ENCODE data around the gene KCNK3.

DNA sequence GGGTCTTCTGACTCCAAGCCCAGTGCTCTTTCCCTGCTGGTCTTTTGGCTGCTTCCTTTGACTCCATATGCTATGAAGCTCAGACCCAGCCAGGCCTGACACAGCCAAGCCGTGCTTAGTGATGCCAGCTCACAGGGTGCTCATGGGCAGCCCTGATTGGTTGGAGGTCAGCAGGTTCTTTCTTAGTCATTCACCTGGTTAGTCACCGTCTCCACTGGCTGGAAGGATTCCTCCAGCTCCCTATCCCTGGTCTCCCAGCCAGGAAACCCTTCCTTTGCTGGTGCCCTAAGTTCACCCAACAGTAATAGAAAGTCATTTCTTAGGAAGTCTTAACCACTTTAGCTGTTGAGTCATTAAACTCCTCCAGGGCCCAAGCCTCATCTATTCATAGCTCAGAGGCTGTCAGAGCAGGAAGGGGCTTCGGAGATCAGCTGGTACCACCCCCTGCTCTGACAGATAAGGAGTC is 3.9 kb downstream of the KCNK3 start:
- TF ChIP-seq, protein P1, sequence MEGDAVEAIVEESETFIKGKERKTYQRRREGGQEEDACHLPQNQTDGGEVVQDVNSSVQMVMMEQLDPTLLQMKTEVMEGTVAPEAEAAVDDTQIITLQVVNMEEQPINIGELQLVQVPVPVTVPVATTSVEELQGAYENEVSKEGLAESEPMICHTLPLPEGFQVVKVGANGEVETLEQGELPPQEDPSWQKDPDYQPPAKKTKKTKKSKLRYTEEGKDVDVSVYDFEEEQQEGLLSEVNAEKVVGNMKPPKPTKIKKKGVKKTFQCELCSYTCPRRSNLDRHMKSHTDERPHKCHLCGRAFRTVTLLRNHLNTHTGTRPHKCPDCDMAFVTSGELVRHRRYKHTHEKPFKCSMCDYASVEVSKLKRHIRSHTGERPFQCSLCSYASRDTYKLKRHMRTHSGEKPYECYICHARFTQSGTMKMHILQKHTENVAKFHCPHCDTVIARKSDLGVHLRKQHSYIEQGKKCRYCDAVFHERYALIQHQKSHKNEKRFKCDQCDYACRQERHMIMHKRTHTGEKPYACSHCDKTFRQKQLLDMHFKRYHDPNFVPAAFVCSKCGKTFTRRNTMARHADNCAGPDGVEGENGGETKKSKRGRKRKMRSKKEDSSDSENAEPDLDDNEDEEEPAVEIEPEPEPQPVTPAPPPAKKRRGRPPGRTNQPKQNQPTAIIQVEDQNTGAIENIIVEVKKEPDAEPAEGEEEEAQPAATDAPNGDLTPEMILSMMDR (IDR thresholded peaks at IDR 0.05; ENCODE audit: low read length): no peak
- TF ChIP-seq EZH2 (optimal IDR thresholded peaks at IDR 0.05; ENCODE audit: low read depth, low read length): no peak
